ENCODE measurements around the gene BARX2.
A peak's percentile ranks its signal among the peaks of the same experiment; 100 is the strongest.

The BARX2 gene

DNA sequence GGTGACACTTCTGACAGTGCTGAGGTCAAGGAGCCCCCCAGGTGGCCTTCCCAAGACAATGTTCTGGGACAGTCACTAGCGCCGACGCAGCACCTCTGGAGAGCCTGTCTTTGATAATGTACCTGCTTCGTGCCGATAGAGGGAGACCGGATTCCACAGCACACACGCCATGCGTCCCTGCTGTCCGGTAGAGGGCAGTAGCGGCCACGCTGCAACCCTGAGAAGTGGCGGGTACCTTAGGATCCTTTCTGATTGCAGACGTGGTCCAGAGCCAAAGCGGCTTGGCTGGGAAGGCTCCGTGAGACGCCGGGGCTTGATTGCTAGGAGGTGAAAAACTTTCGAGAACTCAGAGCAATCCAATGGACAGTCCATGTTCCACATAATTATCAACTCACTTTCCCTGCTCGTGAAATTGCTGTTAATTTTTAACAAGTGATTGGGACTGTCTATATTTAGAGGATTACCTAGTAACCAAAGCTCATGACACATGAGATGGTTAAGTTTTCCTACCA is 11.4 kb upstream of the BARX2 start (continued):
- TF ChIP-seq, protein P1, sequence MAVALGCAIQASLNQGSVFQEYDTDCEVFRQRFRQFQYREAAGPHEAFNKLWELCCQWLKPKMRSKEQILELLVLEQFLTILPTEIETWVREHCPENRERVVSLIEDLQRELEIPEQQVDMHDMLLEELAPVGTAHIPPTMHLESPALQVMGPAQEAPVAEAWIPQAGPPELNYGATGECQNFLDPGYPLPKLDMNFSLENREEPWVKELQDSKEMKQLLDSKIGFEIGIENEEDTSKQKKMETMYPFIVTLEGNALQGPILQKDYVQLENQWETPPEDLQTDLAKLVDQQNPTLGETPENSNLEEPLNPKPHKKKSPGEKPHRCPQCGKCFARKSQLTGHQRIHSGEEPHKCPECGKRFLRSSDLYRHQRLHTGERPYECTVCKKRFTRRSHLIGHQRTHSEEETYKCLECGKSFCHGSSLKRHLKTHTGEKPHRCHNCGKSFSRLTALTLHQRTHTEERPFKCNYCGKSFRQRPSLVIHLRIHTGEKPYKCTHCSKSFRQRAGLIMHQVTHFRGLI (tag by site-specific recombination; IDR thresholded peaks at IDR 0.05): no peak
- no peak for TF ChIP-seq ZNF423 (tag by site-specific recombination; IDR thresholded peaks at IDR 0.05)
- peak; percentile 87 for TF ChIP-seq ZBTB17 (tag by site-specific recombination; IDR thresholded peaks at IDR 0.05)
- TF ChIP-seq PRDM1 (tag by site-specific recombination; IDR thresholded peaks at IDR 0.05): peak; percentile 64
- peak; percentile 43; the same call in 1 of the 2 replicates for TF ChIP-seq SCRT1 (tag by site-specific recombination; IDR thresholded peaks at IDR 0.05; ENCODE audit: borderline replicate concordance)
- TF ChIP-seq, protein P2, sequence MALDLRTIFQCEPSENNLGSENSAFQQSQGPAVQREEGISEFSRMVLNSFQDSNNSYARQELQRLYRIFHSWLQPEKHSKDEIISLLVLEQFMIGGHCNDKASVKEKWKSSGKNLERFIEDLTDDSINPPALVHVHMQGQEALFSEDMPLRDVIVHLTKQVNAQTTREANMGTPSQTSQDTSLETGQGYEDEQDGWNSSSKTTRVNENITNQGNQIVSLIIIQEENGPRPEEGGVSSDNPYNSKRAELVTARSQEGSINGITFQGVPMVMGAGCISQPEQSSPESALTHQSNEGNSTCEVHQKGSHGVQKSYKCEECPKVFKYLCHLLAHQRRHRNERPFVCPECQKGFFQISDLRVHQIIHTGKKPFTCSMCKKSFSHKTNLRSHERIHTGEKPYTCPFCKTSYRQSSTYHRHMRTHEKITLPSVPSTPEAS (tag by site-specific recombination; IDR thresholded peaks at IDR 0.05): 0 out of 2 replicates have a peak, but pooled peaks have one; percentile 19
- TF ChIP-seq YY1 (tag by site-specific recombination; IDR thresholded peaks at IDR 0.05): no peak
- TF ChIP-seq ZNF600 (tag by site-specific recombination; IDR thresholded peaks at IDR 0.05): 0 out of 2 replicates have a peak, but pooled peaks have one; percentile 39
- peak; percentile 31; the same call in 1 of the 2 replicates for TF ChIP-seq ZNF394 (tag by site-specific recombination; IDR thresholded peaks at IDR 0.05; ENCODE audit: borderline replicate concordance)
- peak; percentile 94 for TF ChIP-seq ZNF654 (tag by site-specific recombination; IDR thresholded peaks at IDR 0.05; ENCODE audit: low read depth)
- TF ChIP-seq ZFP37 (tag by site-specific recombination; IDR thresholded peaks at IDR 0.05): peak; percentile 60; the same call in 1 of the 2 replicates
- no peak for TF ChIP-seq GLI2 (tag by site-specific recombination; IDR thresholded peaks at IDR 0.05; ENCODE audit: borderline replicate concordance, low read depth)
- peak; percentile 83; the same call in 1 of the 2 replicates for TF ChIP-seq ZSCAN30 (tag by site-specific recombination; IDR thresholded peaks at IDR 0.05)
- TF ChIP-seq, protein P3, sequence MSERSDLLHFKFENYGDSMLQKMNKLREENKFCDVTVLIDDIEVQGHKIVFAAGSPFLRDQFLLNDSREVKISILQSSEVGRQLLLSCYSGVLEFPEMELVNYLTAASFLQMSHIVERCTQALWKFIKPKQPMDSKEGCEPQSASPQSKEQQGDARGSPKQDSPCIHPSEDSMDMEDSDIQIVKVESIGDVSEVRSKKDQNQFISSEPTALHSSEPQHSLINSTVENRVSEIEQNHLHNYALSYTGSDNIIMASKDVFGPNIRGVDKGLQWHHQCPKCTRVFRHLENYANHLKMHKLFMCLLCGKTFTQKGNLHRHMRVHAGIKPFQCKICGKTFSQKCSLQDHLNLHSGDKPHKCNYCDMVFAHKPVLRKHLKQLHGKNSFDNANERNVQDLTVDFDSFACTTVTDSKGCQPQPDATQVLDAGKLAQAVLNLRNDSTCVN (tag by site-specific recombination; optimal IDR thresholded peaks at IDR 0.05): peak; percentile 26
- peak; percentile 75 for TF ChIP-seq ZNF2 (tag by site-specific recombination; IDR thresholded peaks at IDR 0.05)
- no peak for TF ChIP-seq ZNF621 (tag by site-specific recombination; IDR thresholded peaks at IDR 0.05)
- no peak for TF ChIP-seq ZNF596 (tag by site-specific recombination; IDR thresholded peaks at IDR 0.05)
- 0 out of 2 replicates have a peak, but pooled peaks have one; percentile 43 for TF ChIP-seq KLF8 (tag by site-specific recombination; IDR thresholded peaks at IDR 0.05)
- TF ChIP-seq SETDB1 (IDR thresholded peaks at IDR 0.05; ENCODE audit: insufficient read length, low read length): peak; percentile 69
- peak; percentile 79; the same call in 1 of the 2 replicates for TF ChIP-seq TRIM28 (IDR thresholded peaks at IDR 0.05; ENCODE audit: borderline replicate concordance, low read length)
- peak; percentile 54 for TF ChIP-seq ZNF335 (tag by site-specific recombination; conservative IDR thresholded peaks at IDR 0.05)
- TF ChIP-seq, protein P4, sequence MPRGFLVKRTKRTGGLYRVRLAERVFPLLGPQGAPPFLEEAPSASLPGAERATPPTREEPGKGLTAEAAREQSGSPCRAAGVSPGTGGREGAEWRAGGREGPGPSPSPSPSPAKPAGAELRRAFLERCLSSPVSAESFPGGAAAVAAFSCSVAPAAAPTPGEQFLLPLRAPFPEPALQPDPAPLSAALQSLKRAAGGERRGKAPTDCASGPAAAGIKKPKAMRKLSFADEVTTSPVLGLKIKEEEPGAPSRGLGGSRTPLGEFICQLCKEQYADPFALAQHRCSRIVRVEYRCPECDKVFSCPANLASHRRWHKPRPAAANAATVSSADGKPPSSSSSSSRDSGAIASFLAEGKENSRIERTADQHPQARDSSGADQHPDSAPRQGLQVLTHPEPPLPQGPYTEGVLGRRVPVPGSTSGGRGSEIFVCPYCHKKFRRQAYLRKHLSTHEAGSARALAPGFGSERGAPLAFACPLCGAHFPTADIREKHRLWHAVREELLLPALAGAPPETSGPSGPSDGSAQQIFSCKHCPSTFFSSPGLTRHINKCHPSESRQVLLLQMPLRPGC (tag by site-specific recombination; IDR thresholded peaks at IDR 0.05): peak; percentile 89
- no peak for TF ChIP-seq ZBTB1 (tag by site-specific recombination; IDR thresholded peaks at IDR 0.05)
- TF ChIP-seq SCRT2 (tag by site-specific recombination; IDR thresholded peaks at IDR 0.05): peak; percentile 45; the same call in 1 of the 2 replicates
- TF ChIP-seq ZNF544 (tag by site-specific recombination; IDR thresholded peaks at IDR 0.05): no peak
- no peak for TF ChIP-seq ZNF48 (tag by site-specific recombination; IDR thresholded peaks at IDR 0.05)

Data from HEK293 (cell line).